ENCODE results near the gene POGLUT2. TPM values are rescaled to one million over a fixed set of nuclear protein-coding genes. Genes with fewer than 3 reads are reported as not detected.

Gene POGLUT2
- total RNA-seq, 6 donors from 2014 or later: 1.6 to 8.4 (median 3.8) TPM

- Histone ChIP-seq H3K4me3 (no peak overlapping the region), H3K36me3 (peaks cover 0 to 6% (median 1%) of the 10 kb centered on the region in 4 donors), H3K27me3 (no peaks in the 10 kb centered on the region), H3K4me1 (peaks cover 6 to 16% (median 13%) of the 10 kb centered on the region in 4 donors), H3K27ac (no peak overlapping the region), H3K9me3 (no peaks in the 10 kb centered on the region)
- no peak for DNase-seq
- ATAC-seq (ENCODE audit: low FRiP score in 2 of 2): no peak
- TF ChIP-seq CTCF (IDR thresholded peaks at IDR 0.05) (no peak), EP300 (IDR thresholded peaks at IDR 0.05) (no peak), POLR2AphosphoS5 (IDR thresholded peaks at IDR 0.05) (no peak), POLR2A (IDR thresholded peaks at IDR 0.05) (no peak)
- 78 to 83% methylated on average over 6 of the region's 6 CpGs for WGBS, 2 donors
These were observed 27.3 kb downstream of the POGLUT2 start for GRCh38 chr13:102771298-102772041.

- no peaks in the 10 kb centered on the region for H3K9me3 ChIP-seq
- no peak for ATAC-seq (ENCODE audit: low FRiP score in 2 of 2)
- peaks cover 6 to 16% (median 13%) of the 10 kb centered on the region in 4 donors for H3K4me1 ChIP-seq
- no peak overlapping the region for H3K4me3 ChIP-seq
- H3K27me3 ChIP-seq: no peaks in the 10 kb centered on the region
- WGBS, 2 donors: 87 to 93% methylated on average over 2 of the region's 2 CpGs
- no peak overlapping the region for H3K27ac ChIP-seq
- DNase-seq: no peak
- TF ChIP-seq CTCF (IDR thresholded peaks at IDR 0.05) (no peak), POLR2AphosphoS5 (IDR thresholded peaks at IDR 0.05) (no peak), POLR2A (IDR thresholded peaks at IDR 0.05) (no peak), EP300 (IDR thresholded peaks at IDR 0.05) (no peak)
- peaks cover 0 to 6% (median 1%) of the 10 kb centered on the region in 4 donors for H3K36me3 ChIP-seq
These were observed 28.3 kb downstream of the POGLUT2 start for GRCh38 chr13:102770435-102770834.

- Histone ChIP-seq H3K4me3 (no peak overlapping the region), H3K27ac (no peak overlapping the region), H3K9me3 (no peaks in the 10 kb centered on the region), H3K27me3 (no peaks in the 10 kb centered on the region), H3K4me1 (peaks cover 6 to 16% (median 13%) of the 10 kb centered on the region in 4 donors), H3K36me3 (peaks cover 0 to 6% (median 1%) of the 10 kb centered on the region in 4 donors)
- WGBS, 2 donors: 76 to 81% methylated on average over 4 of the region's 4 CpGs
- DNase-seq (no peak), ATAC-seq (ENCODE audit: low FRiP score in 2 of 2) (no peak)
- TF ChIP-seq POLR2AphosphoS5 (IDR thresholded peaks at IDR 0.05): no peak
These were observed 29.1 kb downstream of the POGLUT2 start for GRCh38 chr13:102769679-102770078.

- no peaks in the 10 kb centered on the region for H3K27me3 ChIP-seq
- WGBS, 2 donors: 72 to 73% methylated on average over 2 of the region's 2 CpGs
- ATAC-seq (ENCODE audit: low FRiP score in 2 of 2) (no peak), DNase-seq (no peak)
- no peak overlapping the region for H3K27ac ChIP-seq
- no peak for TF ChIP-seq EP300 (IDR thresholded peaks at IDR 0.05)
- no peak for TF ChIP-seq POLR2A (IDR thresholded peaks at IDR 0.05)
- TF ChIP-seq CTCF (IDR thresholded peaks at IDR 0.05): no peak
- TF ChIP-seq POLR2AphosphoS5 (IDR thresholded peaks at IDR 0.05): no peak
- H3K4me1 ChIP-seq: peaks cover 6 to 11% (median 8%) of the 10 kb centered on the region in 4 donors
- no peak overlapping the region for H3K4me3 ChIP-seq
- peaks cover 0 to 6% (median 1%) of the 10 kb centered on the region in 4 donors for H3K36me3 ChIP-seq
- H3K9me3 ChIP-seq: no peaks in the 10 kb centered on the region
These were observed 29.9 kb downstream of the POGLUT2 start for GRCh38 chr13:102768909-102769308.

- ATAC-seq (ENCODE audit: low FRiP score in 2 of 2) (no peak), DNase-seq (no peak)
- 84 to 91% methylated on average over 1 of the region's 1 CpG for WGBS, 2 donors
- H3K27me3 ChIP-seq: no peaks in the 10 kb centered on the region
- H3K36me3 ChIP-seq: peaks cover 0 to 6% (median 1%) of the 10 kb centered on the region in 4 donors
- no peak overlapping the region for H3K27ac ChIP-seq
- H3K4me3 ChIP-seq: no peak overlapping the region
- no peaks in the 10 kb centered on the region for H3K9me3 ChIP-seq
- no peaks in the 10 kb centered on the region for H3K4me1 ChIP-seq
- TF ChIP-seq POLR2A (IDR thresholded peaks at IDR 0.05) (no peak), CTCF (IDR thresholded peaks at IDR 0.05) (no peak), EP300 (IDR thresholded peaks at IDR 0.05) (no peak), POLR2AphosphoS5 (IDR thresholded peaks at IDR 0.05) (no peak)
These were observed 35.0 kb downstream of the POGLUT2 start for GRCh38 chr13:102763741-102764140.

All from upper lobe of left lung (tissue), 6 donors.